ENCODE data around the gene PF4V1. TPM values are rescaled to one million over a fixed set of nuclear protein-coding genes. Genes with fewer than 3 reads are reported as not detected.
"Not testable (repeated sequence)": the region's sequence is repeated elsewhere in the genome, so short reads cannot be mapped to it uniquely, and the experiment has no call there.

The PF4V1 gene
- total RNA-seq, 2 experiments from 2014 or later = not detected

DNA sequence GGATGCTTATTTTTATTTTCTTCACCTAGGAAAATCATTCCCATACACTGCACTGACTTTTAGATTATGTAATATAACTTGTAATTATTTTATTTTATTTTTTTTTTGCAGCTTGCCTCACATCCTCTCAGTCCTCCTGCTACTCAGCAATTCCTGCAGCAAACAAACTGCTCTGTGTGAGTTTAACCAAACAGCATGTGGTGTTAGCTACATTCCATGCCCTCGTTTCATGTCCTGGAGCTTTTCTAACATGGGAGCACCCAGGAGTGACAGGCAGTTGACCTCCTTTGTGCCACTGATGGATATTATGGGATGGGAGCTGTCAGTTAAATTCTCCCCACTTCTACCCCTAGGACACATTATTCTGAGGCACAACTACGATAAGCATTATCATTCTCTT, 40.9 kb downstream of the PF4V1 start:
- Mint-ChIP-seq H3K4me3 (no peak overlapping the region), H3K9me3 (no peaks in the 10 kb centered on the region), H3K27ac (no peak overlapping the region), H3K27me3 (no peaks in the 10 kb centered on the region), H3K4me1 (no peaks in the 10 kb centered on the region), H3K36me3 (no peaks in the 10 kb centered on the region)
- POLR2A ChIA-PET = no interaction called here
- no peak for DNase-seq
- ATAC-seq (ENCODE audit: low read depth) = no peak

DNA sequence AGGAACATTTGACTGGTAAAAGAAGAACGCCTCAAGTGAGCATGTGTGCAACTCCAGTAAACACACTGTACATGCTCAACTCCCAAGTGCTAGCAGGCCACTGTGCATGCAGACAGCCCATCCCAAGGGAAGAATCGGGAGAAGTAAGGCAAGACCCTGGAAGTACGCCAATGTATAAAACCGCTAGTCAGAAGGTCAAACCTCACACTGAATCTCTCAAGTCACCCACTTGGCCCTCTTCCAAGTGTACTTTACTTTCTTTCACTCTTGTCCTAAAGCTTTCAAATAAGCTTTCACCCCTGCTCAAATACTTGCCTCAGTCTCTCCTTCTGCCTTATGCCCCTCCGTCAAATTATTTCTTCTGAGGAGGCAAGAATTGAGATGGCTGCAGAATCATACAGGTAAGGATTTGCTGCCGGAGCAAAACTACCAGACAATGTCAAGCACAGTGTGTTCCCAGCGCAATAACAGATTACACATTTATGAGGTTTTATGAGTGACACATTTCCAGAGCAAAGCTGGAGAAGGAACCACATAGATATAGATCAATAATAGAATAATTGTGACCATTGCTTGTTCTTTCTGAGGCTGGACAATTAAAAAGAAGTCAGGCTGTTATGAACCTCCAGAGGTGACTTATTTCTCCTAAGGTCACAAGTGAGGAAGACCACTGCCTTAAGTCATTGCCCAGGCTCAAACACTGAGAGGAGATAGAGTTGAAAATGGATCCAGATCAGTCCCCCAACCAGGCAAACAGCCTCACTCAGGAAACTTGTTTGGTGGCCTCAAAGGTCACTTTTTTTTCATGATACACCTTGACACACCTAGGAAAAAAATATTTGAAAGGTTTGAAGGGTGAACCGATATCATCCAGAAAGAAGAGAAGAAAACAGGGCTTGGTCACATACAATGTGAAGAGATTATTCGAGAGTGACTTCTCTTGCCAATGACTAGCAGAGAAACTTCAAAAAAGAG, 42.4 kb downstream of the PF4V1 start:
- Mint-ChIP-seq H3K27me3 (no peaks in the 10 kb centered on the region), H3K4me1 (no peaks in the 10 kb centered on the region), H3K36me3 (no peaks in the 10 kb centered on the region), H3K27ac (no peak overlapping the region), H3K4me3 (no peak overlapping the region), H3K9me3 (no peaks in the 10 kb centered on the region)
- ATAC-seq (ENCODE audit: low read depth) (no peak), DNase-seq (no peak)
- POLR2A ChIA-PET = no interaction called here

DNA sequence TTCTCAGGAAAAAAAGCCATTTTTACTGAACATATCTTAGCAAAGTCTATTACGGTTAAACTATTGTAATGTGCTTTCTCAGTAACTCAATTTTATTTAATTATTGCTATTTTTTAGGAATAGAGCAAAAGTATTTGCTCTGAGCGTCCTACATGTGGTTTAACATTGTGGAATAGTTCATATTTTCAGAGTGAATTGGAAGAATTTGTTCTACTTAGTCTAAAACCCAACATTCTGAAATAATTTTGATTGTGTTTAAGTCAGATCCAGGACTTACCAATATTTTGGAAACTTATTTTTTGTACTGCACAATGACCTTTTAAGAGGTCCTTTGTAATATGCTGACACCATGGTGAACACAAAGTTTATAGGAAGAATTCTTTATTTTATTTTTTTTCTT, 43.3 kb downstream of the PF4V1 start:
- H3K27me3 Mint-ChIP-seq = no peaks in the 10 kb centered on the region
- no peak overlapping the region for H3K27ac Mint-ChIP-seq
- no peaks in the 10 kb centered on the region for H3K9me3 Mint-ChIP-seq
- no peaks in the 10 kb centered on the region for H3K4me1 Mint-ChIP-seq
- no peak overlapping the region for H3K4me3 Mint-ChIP-seq
- H3K36me3 Mint-ChIP-seq = no peaks in the 10 kb centered on the region
- POLR2A ChIA-PET = no interaction called here
- no peak for DNase-seq
- ATAC-seq (ENCODE audit: low read depth) = no peak

DNA sequence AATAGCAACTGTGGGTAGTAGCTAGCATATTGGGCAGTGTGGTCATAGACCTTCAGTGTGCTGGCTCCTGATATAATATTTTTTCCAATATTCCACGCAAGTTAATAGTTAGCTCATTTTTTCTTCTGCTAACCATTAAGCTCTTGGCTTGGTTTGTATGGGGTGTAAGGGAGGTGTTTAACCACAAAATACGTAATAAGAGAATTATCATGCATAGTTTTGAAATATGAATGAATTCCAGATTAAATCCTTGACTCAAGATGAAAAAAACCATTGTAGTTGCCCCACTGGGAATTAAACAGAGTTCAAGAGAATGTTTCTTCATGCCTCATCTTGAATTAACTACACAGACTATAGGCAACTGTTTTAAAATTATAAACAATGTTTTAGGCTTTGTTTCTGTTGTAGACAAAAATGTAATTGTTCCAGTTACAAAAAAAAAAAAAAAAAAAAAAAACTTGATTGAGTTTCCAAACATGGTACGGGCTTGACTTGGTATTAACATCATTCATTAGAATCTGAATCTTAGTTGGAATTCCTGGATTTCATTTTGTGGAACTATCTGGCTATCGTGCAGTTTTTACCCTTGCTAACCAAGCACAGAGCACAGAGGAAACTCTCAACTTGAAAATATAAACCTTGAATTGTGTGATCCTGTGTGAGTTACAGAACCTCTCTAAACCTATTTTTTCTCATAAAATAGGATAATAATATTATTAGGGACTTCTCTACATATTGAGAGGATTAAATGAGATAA, 44.5 kb downstream of the PF4V1 start:
- no peaks in the 10 kb centered on the region for H3K4me1 Mint-ChIP-seq
- no peaks in the 10 kb centered on the region for H3K9me3 Mint-ChIP-seq
- no peak overlapping the region for H3K27ac Mint-ChIP-seq
- POLR2A ChIA-PET = no interaction called here
- no peak overlapping the region for H3K4me3 Mint-ChIP-seq
- H3K36me3 Mint-ChIP-seq = no peaks in the 10 kb centered on the region
- ATAC-seq (ENCODE audit: low read depth) (no peak), DNase-seq (no peak)
- no peaks in the 10 kb centered on the region for H3K27me3 Mint-ChIP-seq

DNA sequence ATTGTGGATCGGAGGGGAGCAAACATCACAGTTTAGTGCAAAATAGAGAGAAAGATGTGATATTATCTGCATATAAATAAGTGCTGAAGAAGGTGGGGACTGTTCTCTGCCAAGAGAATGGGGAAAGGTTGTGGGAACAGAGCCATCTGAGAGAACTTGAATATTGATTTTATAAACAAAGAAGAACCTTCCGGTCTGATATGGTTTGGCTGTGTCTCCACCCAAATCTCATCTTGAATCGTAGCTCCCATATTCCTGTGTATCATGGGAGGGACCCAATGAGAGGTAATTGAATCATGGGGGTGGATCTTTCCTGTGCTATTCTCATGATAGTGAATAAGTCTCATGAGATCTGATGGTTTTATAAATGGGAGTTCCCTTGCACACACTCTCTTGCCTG, 46.2 kb downstream of the PF4V1 start:
- H3K4me1 Mint-ChIP-seq; H3K36me3 Mint-ChIP-seq; ATAC-seq (ENCODE audit: low read depth); H3K27ac Mint-ChIP-seq; H3K9me3 Mint-ChIP-seq; DNase-seq; H3K27me3 Mint-ChIP-seq; H3K4me3 Mint-ChIP-seq; POLR2A ChIA-PET: not testable (repeated sequence)

DNA sequence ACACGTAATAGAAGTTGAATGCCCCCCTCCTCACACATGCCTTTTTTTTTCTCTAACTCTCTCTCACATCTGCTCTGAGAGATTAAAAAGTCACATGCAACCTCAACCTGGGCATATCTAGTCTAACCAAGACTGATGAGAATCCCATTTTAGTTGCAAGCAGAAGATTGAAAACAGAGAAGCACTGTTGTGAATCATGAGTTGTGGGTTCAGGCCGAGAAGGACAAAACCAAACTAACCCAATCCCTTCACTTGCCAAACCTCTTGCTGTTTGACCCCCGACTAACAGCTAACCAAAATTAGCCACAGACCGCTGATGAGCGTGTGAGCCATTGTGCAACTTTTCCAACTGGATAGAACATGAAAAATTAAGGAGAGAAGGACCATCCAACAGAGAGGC, 47.9 kb downstream of the PF4V1 start:
- no peaks in the 10 kb centered on the region for H3K9me3 Mint-ChIP-seq
- no peak overlapping the region for H3K4me3 Mint-ChIP-seq
- no peaks in the 10 kb centered on the region for H3K27me3 Mint-ChIP-seq
- no peak overlapping the region for H3K27ac Mint-ChIP-seq
- POLR2A ChIA-PET = no interaction called here
- no peak for ATAC-seq (ENCODE audit: low read depth)
- no peak for DNase-seq
- H3K4me1 Mint-ChIP-seq = no peaks in the 10 kb centered on the region
- H3K36me3 Mint-ChIP-seq = no peaks in the 10 kb centered on the region

DNA sequence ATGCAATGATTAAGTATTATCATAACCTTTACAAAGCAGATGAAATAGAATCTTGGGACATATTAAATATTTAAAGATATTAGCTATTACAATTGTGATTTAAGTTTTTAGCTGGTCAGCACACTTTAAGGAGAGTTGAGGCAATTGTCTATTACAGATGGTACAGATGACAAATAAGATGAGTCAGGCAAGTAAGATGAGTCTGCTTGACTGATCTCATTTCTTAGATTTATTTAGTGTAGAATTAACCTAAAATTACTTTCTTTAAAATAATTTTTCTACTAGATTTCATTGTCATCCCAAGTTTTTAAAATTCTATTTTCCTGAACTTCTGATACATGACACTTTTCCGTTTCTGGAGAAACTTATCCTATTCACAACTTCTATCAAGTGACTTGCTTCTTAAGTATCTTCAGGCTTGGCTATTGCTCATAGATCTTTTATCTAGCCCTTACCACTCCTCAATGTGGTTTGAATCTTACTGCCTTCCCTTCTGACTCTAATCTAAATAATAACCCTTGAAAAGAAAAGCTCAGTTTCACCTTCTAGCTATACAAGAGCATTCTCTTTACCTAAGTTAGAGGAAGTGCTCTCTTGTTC, 49.0 kb downstream of the PF4V1 start:
- POLR2A ChIA-PET = no interaction called here
- ATAC-seq (ENCODE audit: low read depth) (no peak), DNase-seq (no peak)
- H3K9me3 Mint-ChIP-seq = no peaks in the 10 kb centered on the region
- no peaks in the 10 kb centered on the region for H3K36me3 Mint-ChIP-seq
- H3K4me3 Mint-ChIP-seq = no peak overlapping the region
- no peaks in the 10 kb centered on the region for H3K4me1 Mint-ChIP-seq
- H3K27me3 Mint-ChIP-seq = no peaks in the 10 kb centered on the region
- no peak overlapping the region for H3K27ac Mint-ChIP-seq

DNA sequence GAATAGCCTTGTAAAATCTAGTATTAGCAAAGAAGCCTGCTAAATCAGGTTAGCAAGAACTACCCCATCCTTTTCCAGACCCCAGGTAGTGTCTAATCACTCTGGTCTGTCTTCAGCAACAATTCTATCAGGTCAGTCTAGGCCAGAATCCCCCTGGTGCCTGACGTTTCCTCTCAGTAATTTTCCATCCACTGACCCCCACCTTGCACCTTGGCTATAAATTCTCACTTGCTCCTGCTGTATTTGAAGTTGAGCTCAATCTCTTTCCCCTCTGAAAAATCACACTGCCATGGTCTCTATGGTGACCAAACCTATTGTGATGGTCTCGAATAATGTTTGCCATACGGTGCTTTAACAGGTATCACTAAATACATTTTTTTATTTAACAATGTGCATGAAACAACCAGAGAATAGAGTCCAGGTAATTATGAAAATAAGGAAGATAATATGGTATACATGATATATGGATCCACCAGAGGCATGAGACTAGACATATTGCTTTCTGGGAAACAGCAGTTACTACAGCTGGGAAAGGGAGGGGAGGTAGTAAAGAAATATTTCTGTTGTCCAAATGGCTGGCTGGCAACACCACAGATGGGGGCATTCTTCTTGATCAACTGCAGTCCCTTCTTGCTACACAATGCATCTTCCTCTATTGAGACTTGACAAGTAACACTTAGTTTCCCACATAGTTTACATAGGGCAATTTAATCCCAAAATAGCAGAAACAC, 49.9 kb downstream of the PF4V1 start:
- Mint-ChIP-seq H3K9me3 (no peaks in the 10 kb centered on the region), H3K27ac (no peak overlapping the region), H3K4me3 (no peak overlapping the region), H3K4me1 (no peaks in the 10 kb centered on the region), H3K36me3 (no peaks in the 10 kb centered on the region), H3K27me3 (no peaks in the 10 kb centered on the region)
- POLR2A ChIA-PET = no interaction called here
- no peak for ATAC-seq (ENCODE audit: low read depth)
- no peak for DNase-seq

Other genes starting within 250 kb of the PF4V1 start
- gene RASSF6, start 232.9 kb upstream of the PF4V1 start, total RNA-seq = under 1 TPM in 1 of 2 experiments, not detected in 1; 0.06 TPM
- 1 to 10 TPM; 2.2 to 2.3 TPM for gene CXCL8, start 112.7 kb upstream of the PF4V1 start, total RNA-seq
- gene CXCL6, start 16.6 kb upstream of the PF4V1 start, total RNA-seq = not detected
- gene CXCL1, start 16.1 kb downstream of the PF4V1 start, total RNA-seq = not detected
- gene PF4, start 128.7 kb downstream of the PF4V1 start, total RNA-seq = not detected
- gene PPBP, start 134.9 kb downstream of the PF4V1 start, total RNA-seq = not detected
- not detected for gene CXCL5, start 145.4 kb downstream of the PF4V1 start, total RNA-seq
- gene CXCL3, start 185.4 kb downstream of the PF4V1 start, total RNA-seq = under 1 TPM in 1 of 2 experiments, not detected in 1; 0.17 TPM
- gene CXCL2, start 245.9 kb downstream of the PF4V1 start, total RNA-seq = under 1 TPM in 1 of 2 experiments, not detected in 1; 0.82 TPM

Measured in activated naive CD8-positive, alpha-beta T cell treated with anti-CD3 and anti-CD28 coated beads, Interleukin-2, amount 10 ng/mL, durations not matched to agents 7 days and 5 days (primary cell).